Measurements from ENCODE around the gene EIPR1. TPM values are rescaled to one million over a fixed set of nuclear protein-coding genes. Genes with fewer than 3 reads are reported as not detected.

The EIPR1 gene
- total and polyA plus RNA-seq, 2 of the 13 experiments (the other 11 are each of a cell fraction or from before 2014, with no cell fraction given) = 70.0 to 96.3 TPM

GRCh38 chr2:3300224-3300995, 77.2 kb downstream of the EIPR1 start:
- Histone ChIP-seq H4K20me1 (ENCODE audit: insufficient read depth, low read length) (peaks cover 23% of the 10 kb centered on the region), H3K4me1 (ENCODE audit: insufficient read depth, low read length) (peaks cover 18% of the 10 kb centered on the region), H2AFZ (ENCODE audit: low read length) (no peak overlapping the region), H3K79me2 (ENCODE audit: insufficient read depth, low read length) (no peaks in the 10 kb centered on the region), H3K9me3 (ENCODE audit: low read length) (no peaks in the 10 kb centered on the region), H3K4me3 (replicated peaks in 1 of 3; ENCODE audit: insufficient read depth in 1 of 3, low read depth in 2 of 3, low read length in 3 of 3) (no peak overlapping the region), H3K36me3 (replicated peaks in 1 of 2; ENCODE audit: control insufficient read depth in 1 of 2, insufficient read depth in 2 of 2, low read length in 2 of 2) (peaks cover 10 to 47% of the 10 kb centered on the region in 2 experiments; a peak in 4 of 5 replicates), H3K4me2 (ENCODE audit: low read depth, low read length) (no peak overlapping the region), H3K27me3 (ENCODE audit: control insufficient read depth in 1 of 2, insufficient read depth in 2 of 2, low read length in 2 of 2) (no peaks in the 10 kb centered on the region), H3K9ac (ENCODE audit: insufficient read depth, low read depth, low read length) (no peak overlapping the region), H3K27ac (ENCODE audit: extremely low read length, insufficient read depth, low read length) (no peak overlapping the region)
- ChIA-PET POLR2A (no interaction called here), CTCF (ENCODE audit: low intra/inter-chr PET ratio, low total read pairs) (no interaction called here)
- ATAC-seq (no peak), FAIRE-seq (no peak), DNase-seq (ENCODE audit: low spot score) (no peak)
- no peak for TF ChIP-seq STAG1 (CRISPR knock-in tag; IDR thresholded peaks at IDR 0.05)
- TF ChIP-seq MBNL3 (CRISPR knock-in tag; conservative IDR thresholded peaks at IDR 0.05) = no peak
- no peak for TF ChIP-seq SMAD1 (CRISPR knock-in tag; IDR thresholded peaks at IDR 0.05; ENCODE audit: borderline replicate concordance, low read depth)
- peak; percentile 27 for TF ChIP-seq RBM22 (optimal IDR thresholded peaks at IDR 0.05; ENCODE audit: low read length)
- TF ChIP-seq ELK4 (CRISPR knock-in tag; IDR thresholded peaks at IDR 0.05; ENCODE audit: borderline replicate concordance) = no peak
- no peak for TF ChIP-seq ZNF432 (CRISPR knock-in tag; IDR thresholded peaks at IDR 0.05; ENCODE audit: borderline replicate concordance)
- BruUV-seq (replicated peaks) = no TSS peak
- WGBS (ENCODE audit: low lambda C conversion rate) = 97% methylated on average over 14 of the region's 14 CpGs
- in situ Hi-C loops (cut with HindIII; ENCODE audit: extremely low pct_ligation_motif_present, low pct_unique_long_range_greater_than_20kb) (no loop called here), intact Hi-C loops (cut with micrococcal nuclease; ENCODE audit: unreplicated experiment) (loop anchor here (5.0 to 10.0 kb wide), 2 partner anchors 77 to 354 kb away; partner anchors contain the start of genes ALLC, EIPR1 and TRAPPC12)

- Histone ChIP-seq H3K4me3 (replicated peaks in 1 of 3; ENCODE audit: insufficient read depth in 1 of 3, low read depth in 2 of 3, low read length in 3 of 3) (no peak overlapping the region), H3K79me2 (ENCODE audit: insufficient read depth, low read length) (no peaks in the 10 kb centered on the region), H3K27me3 (ENCODE audit: control insufficient read depth in 1 of 2, insufficient read depth in 2 of 2, low read length in 2 of 2) (no peaks in the 10 kb centered on the region), H3K27ac (ENCODE audit: extremely low read length, insufficient read depth, low read length) (no peak overlapping the region), H4K20me1 (ENCODE audit: insufficient read depth, low read length) (peaks cover 30% of the 10 kb centered on the region), H3K4me1 (ENCODE audit: insufficient read depth, low read length) (peaks cover 22% of the 10 kb centered on the region), H2AFZ (ENCODE audit: low read length) (no peak overlapping the region), H3K4me2 (ENCODE audit: low read depth, low read length) (no peak overlapping the region), H3K36me3 (replicated peaks in 1 of 2; ENCODE audit: control insufficient read depth in 1 of 2, insufficient read depth in 2 of 2, low read length in 2 of 2) (peaks cover 10 to 47% of the 10 kb centered on the region in 2 experiments; a peak in 4 of 5 replicates), H3K9me3 (ENCODE audit: low read length) (no peaks in the 10 kb centered on the region), H3K9ac (ENCODE audit: insufficient read depth, low read depth, low read length) (no peak overlapping the region)
- ChIA-PET CTCF (ENCODE audit: low intra/inter-chr PET ratio, low total read pairs) (no interaction called here), POLR2A (no interaction called here)
- BruUV-seq (replicated peaks) = no TSS peak
- FAIRE-seq (no peak), ATAC-seq (no peak), DNase-seq (ENCODE audit: low spot score) (no peak)
- in situ Hi-C loops (cut with HindIII; ENCODE audit: extremely low pct_ligation_motif_present, low pct_unique_long_range_greater_than_20kb) (no loop called here), intact Hi-C loops (cut with micrococcal nuclease; ENCODE audit: unreplicated experiment) (loop anchor here (5.0 to 10.0 kb wide), 2 partner anchors 78 to 355 kb away; partner anchors contain the start of genes ALLC, EIPR1 and TRAPPC12)
- TF ChIP-seq CEBPB (IDR thresholded peaks at IDR 0.05; ENCODE audit: borderline replicate concordance, low read depth, low read length) (peak; percentile 67), U2AF2 (IDR thresholded peaks at IDR 0.05; ENCODE audit: low read depth, low read length) (no peak)
- WGBS (ENCODE audit: low lambda C conversion rate) = 99% methylated on average over 7 of the region's 7 CpGs
Observed at GRCh38 chr2:3299703-3300102, 77.9 kb downstream of the EIPR1 start.

All from HepG2 (cell line).